Activated T-cell treated with anti-CD3 and anti-CD28 coated beads, Interleukin-2, amount 50 U/mL, for 1 hour (primary cell): ENCODE results near the gene BPIFB1.

Experiments used
- DNase-seq: peaks from one replicate; pipeline ENCODE4 v3.0.0-alpha.2; 2020

The BPIFB1 gene

GRCh38 chr20:33328157-33329137 lies 45.4 kb downstream of the BPIFB1 start:
- no peak for DNase-seq

GRCh38 chr20:33332905-33333456 lies 50.0 kb downstream of the BPIFB1 start:
- no peak for DNase-seq

GRCh38 chr20:33333616-33334015 lies 50.6 kb downstream of the BPIFB1 start:
- no peak for DNase-seq

- no peak for DNase-seq
Observed at GRCh38 chr20:33334111-33334510, 51.1 kb downstream of the BPIFB1 start.

GRCh38 chr20:33336375-33336774 lies 53.4 kb downstream of the BPIFB1 start:
- DNase-seq, result no peak

GRCh38 chr20:33337119-33337518 lies 54.1 kb downstream of the BPIFB1 start:
- no peak for DNase-seq

GRCh38 chr20:33337531-33338165 lies 54.6 kb downstream of the BPIFB1 start:
- DNase-seq, result no peak

GRCh38 chr20:33338467-33339258 lies 55.6 kb downstream of the BPIFB1 start:
- no peak for DNase-seq

GRCh38 chr20:33339515-33340058 lies 56.6 kb downstream of the BPIFB1 start:
- no peak for DNase-seq

- DNase-seq, result no peak
Observed at GRCh38 chr20:33343521-33343920, 60.5 kb downstream of the BPIFB1 start.

- DNase-seq, result no peak
Observed at GRCh38 chr20:33345342-33345741, 62.3 kb downstream of the BPIFB1 start.

GRCh38 chr20:33348136-33348937 lies 65.3 kb downstream of the BPIFB1 start:
- DNase-seq, result no peak

GRCh38 chr20:33349493-33349892 lies 66.5 kb downstream of the BPIFB1 start:
- DNase-seq, result no peak

GRCh38 chr20:33351696-33352095 lies 68.7 kb downstream of the BPIFB1 start:
- no peak for DNase-seq

- no peak for DNase-seq
Observed at GRCh38 chr20:33352258-33353012, 69.4 kb downstream of the BPIFB1 start.

GRCh38 chr20:33353013-33353402 lies 70.0 kb downstream of the BPIFB1 start:
- no peak for DNase-seq
